IMR-90 (cell line): ENCODE measurements around the gene PRPS1L1. TPM values are rescaled to one million over a fixed set of nuclear protein-coding genes. Genes with fewer than 3 reads are reported as not detected.

Experiments used
- ATAC-seq: fragments of 200-7000 bp; cut with Tn5 transposase; 2 replicates; pipeline ENCODE4 v1.9.1; 2020; ENCODE audit warnings: low read depth, mild to moderate bottlenecking, moderate library complexity
- BruUV-seq: library from RNA; stranded (reverse); fragments of 400-500 nt; replicated peaks from 2 replicates; lab custom pipeline; 2021; lab: Mats Ljungman, UMichigan
- CTCF ChIA-PET: fragments of 300-600 bp; formaldehyde crosslinking; extraction: SDS; loops from one replicate; lab custom pipeline; 2021; ENCODE audit warnings: antibody characterized with exemption; lab: Yijun Ruan, JAX
- POLR2A ChIA-PET: fragments of 300-600 bp; sonication (Branson Sonifier 250); formaldehyde crosslinking; loops from one replicate; lab custom pipeline; 2022; ENCODE audit warnings: antibody characterized with exemption; ENCODE audit not compliant: unreplicated experiment; lab: Charles Lee
- DNase-seq: peaks from one replicate; pipeline ENCODE4 v3.0.0; 2013
- H2AFZ ChIP-seq: replicated peaks from 2 replicates; pipeline ENCODE3; 2013; ENCODE audit warnings: low read length, mild to moderate bottlenecking; ENCODE audit not compliant: poor library complexity
- H2AK5ac ChIP-seq: 2 replicates; pipeline ENCODE4 v1.6.1; 2013; ENCODE audit warnings: low read depth, low read length, inconsistent platforms
- H2AK9ac ChIP-seq: replicated peaks from 2 replicates; pipeline ENCODE3; 2013; ENCODE audit warnings: mild to moderate bottlenecking, low read depth, low read length, moderate library complexity; ENCODE audit not compliant: poor library complexity
- H2BK120ac ChIP-seq: 2 replicates; pipeline ENCODE4 v1.6.1; 2013; ENCODE audit warnings: low read depth, low read length, inconsistent platforms
- H2BK15ac ChIP-seq: 3 replicates; pipeline ENCODE4 v1.6.1; 2013; ENCODE audit warnings: low read depth, low read length, inconsistent platforms
- H2BK20ac ChIP-seq: 2 replicates; pipeline ENCODE4 v1.6.1; 2013; ENCODE audit warnings: low read depth, mild to moderate bottlenecking, inconsistent platforms, low read length, moderate library complexity
- H2BK5ac ChIP-seq: 2 replicates; pipeline ENCODE4 v1.6.1; 2013; ENCODE audit warnings: mild to moderate bottlenecking, low read depth, low read length, inconsistent platforms; ENCODE audit not compliant: poor library complexity, severe bottlenecking
- H3K14ac ChIP-seq: replicated peaks from 2 replicates; pipeline ENCODE4 v1.6.1; 2013; ENCODE audit warnings: low read depth, low read length, inconsistent platforms
- H3K18ac ChIP-seq: 2 replicates; pipeline ENCODE4 v1.6.1; 2013; ENCODE audit warnings: low read depth, low read length, control low read depth
- H3K23ac ChIP-seq: 2 replicates; pipeline ENCODE4 v1.6.1; 2013; ENCODE audit warnings: low read depth, low read length, inconsistent platforms
- H3K27ac ChIP-seq: 2 replicates; pipeline ENCODE4 v1.5.1; 2013; ENCODE audit warnings: mild to moderate bottlenecking, control low read depth, low read length; ENCODE audit not compliant: insufficient read depth
- H3K27me3 ChIP-seq: 2 replicates; pipeline ENCODE4 v1.6.1; 2013; ENCODE audit warnings: low read length; ENCODE audit not compliant: control insufficient read depth, insufficient read depth
- H3K36me3 ChIP-seq: 2 replicates; pipeline ENCODE4 v1.6.1; 2013; ENCODE audit warnings: low read length, mixed read lengths; ENCODE audit not compliant: control insufficient read depth, insufficient read depth
- H3K4ac ChIP-seq: 2 replicates; pipeline ENCODE4 v1.6.1; 2013; ENCODE audit warnings: low read depth, low read length, inconsistent platforms
- H3K4me1 ChIP-seq: 2 replicates; pipeline ENCODE4 v1.6.1; 2013; ENCODE audit warnings: low read length, mixed read lengths; ENCODE audit not compliant: control insufficient read depth, insufficient read depth
- H3K4me2 ChIP-seq: 2 replicates; pipeline ENCODE4 v1.6.1; 2013; ENCODE audit warnings: low read depth, mild to moderate bottlenecking, control low read depth, low read length, moderate library complexity
- H3K4me3 ChIP-seq: 2 replicates; pipeline ENCODE4 v1.5.1; 2013; ENCODE audit warnings: low read depth, mild to moderate bottlenecking, control low read depth, low read length, moderate library complexity; ENCODE audit not compliant: insufficient read depth
- H3K56ac ChIP-seq: 2 replicates; pipeline ENCODE4 v1.6.1; 2013; ENCODE audit warnings: low read length, inconsistent platforms; ENCODE audit not compliant: insufficient read depth; ENCODE audit errors: extremely low read depth
- H3K79me1 ChIP-seq, 2 experiments: 2 replicates each; pipeline ENCODE4 v1.6.1; 2013; ENCODE audit warnings: low read length in 2 of 2, inconsistent platforms in 1 of 2, low read depth in 1 of 2
- H3K9ac ChIP-seq: 2 replicates; pipeline ENCODE4 v1.6.1; 2013; ENCODE audit warnings: low read depth, low read length, control low read depth
- H3K9me1 ChIP-seq: 2 replicates; pipeline ENCODE4 v1.6.1; 2013; ENCODE audit warnings: low read length, inconsistent platforms; ENCODE audit not compliant: insufficient read depth
- H3K9me3 ChIP-seq: 2 replicates; pipeline ENCODE4 v1.6.1; 2013; ENCODE audit warnings: low read length; ENCODE audit not compliant: control insufficient read depth, insufficient read depth
- H4K20me1 ChIP-seq: 2 replicates; pipeline ENCODE4 v1.6.1; 2013; ENCODE audit warnings: low read length, inconsistent platforms; ENCODE audit not compliant: insufficient read depth
- H4K5ac ChIP-seq: 2 replicates; pipeline ENCODE4 v1.6.1; 2013; ENCODE audit warnings: mild to moderate bottlenecking, low read depth, low read length, control low read depth
- H4K8ac ChIP-seq, 2 experiments: 2 replicates each; pipeline ENCODE4 v1.6.1; 2013; ENCODE audit warnings: low read depth in 2 of 2, low read length in 2 of 2, control low read depth in 1 of 2, inconsistent platforms in 1 of 2
- H4K91ac ChIP-seq: 2 replicates; pipeline ENCODE4 v1.6.1; 2013; ENCODE audit warnings: low read depth, low read length, inconsistent platforms; ENCODE audit not compliant: insufficient read depth
- CTCF ChIP-seq: conservative IDR thresholded peaks from 2 replicates; pipeline ENCODE4 v1.5.1; 2012; ENCODE audit warnings: mild to moderate bottlenecking, low read depth, low read length, improper control_type of control experiment
- FOS ChIP-seq: fragments of 150-350 bp; IDR thresholded peaks from 2 replicates; pipeline ENCODE4 v1.6.1; 2016; ENCODE audit warnings: low read depth, low read length
- MXI1 ChIP-seq: IDR thresholded peaks from 2 replicates; pipeline ENCODE4 v1.6.1; 2012; ENCODE audit warnings: low read depth, mild to moderate bottlenecking, low read length, moderate library complexity, borderline replicate concordance
- NFE2L2 ChIP-seq: fragments of 150-350 bp; IDR thresholded peaks from 2 replicates; pipeline ENCODE4 v1.6.1; 2016; ENCODE audit warnings: low read depth, mild to moderate bottlenecking, low read length
- RAD21 ChIP-seq: IDR thresholded peaks from 2 replicates; pipeline ENCODE4 v1.6.1; 2012; ENCODE audit warnings: low read length, improper control_type of control experiment
- WGBS, 2 experiments: methylation state at CpG; one replicate each; pipeline versions ENCODE4 v1.1.5 to v1.1.7; 2013; ENCODE audit warnings: missing lambda C conversion rate in 2 of 2; ENCODE audit not compliant: insufficient read length in 1 of 2; ENCODE audit errors: extremely low coverage in 2 of 2; 5-methylcytosine and 5-hydroxymethylcytosine counted together
- dilution Hi-C: fragments of 300-500 bp; cut with HindIII; formaldehyde crosslinking; loops from one replicate; pipeline ENCODE4 v1.14.3; 2018; ENCODE audit warnings: low sequenced_read_pairs; ENCODE audit not compliant: unreplicated experiment
- in situ Hi-C: fragments of 300-500 bp; cut with MboI; formaldehyde crosslinking; loops from 3 replicates; pipeline ENCODE4 v1.14.3; 2019; ENCODE audit warnings: low sequenced_read_pairs, inconsistent platforms, mixed read lengths
- intact Hi-C: fragments of 100-400 bp; cut with micrococcal nuclease; formaldehyde crosslinking; loops from 2 replicates; pipeline ENCODE4 v1.10.0; 2022
- polyA plus RNA-seq, 3 experiments: library from polyadenylated mRNA; depleted of rRNA; stranded (reverse); fragments of >200 nt; gene quantifications; 2 replicates each; pipeline ENCODE4 v1.2.3, GENCODE V29; 2012; ENCODE audit warnings: low replicate concordance in 1 of 3
- total RNA-seq: library from RNA; depleted of rRNA; stranded (reverse); fragments of >200 nt; gene quantifications from 2 replicates; pipeline ENCODE4 v1.2.3, GENCODE V29; 2012

Gene PRPS1L1
- total and polyA plus RNA-seq, 2 of the 4 experiments (the other 2 are of a cell fraction): not detected

GRCh38 chr7:18064242-18064838 is 36.7 kb upstream of the PRPS1L1 start:
- WGBS, 2 experiments: no CpG with 5 or more reads among the region's 6 CpGs
- H3K23ac ChIP-seq: no peak overlapping the region
- peaks cover 3% of the 10 kb centered on the region; the same call in 1 of the 2 replicates for H3K27me3 ChIP-seq
- no peak overlapping the region for H3K4me2 ChIP-seq
- intact Hi-C loops (no loop called here), in situ Hi-C loops (no loop called here), dilution Hi-C loops (no loop called here)
- H2BK15ac ChIP-seq: no peak overlapping the region
- no peak overlapping the region for H3K18ac ChIP-seq
- no peak overlapping the region for H3K27ac ChIP-seq
- H3K9ac ChIP-seq: no peak overlapping the region
- no peaks in the 10 kb centered on the region for H4K20me1 ChIP-seq
- H3K4me1 ChIP-seq: no peaks in the 10 kb centered on the region
- no peak overlapping the region for H2AFZ ChIP-seq
- H3K4me3 ChIP-seq: no peak overlapping the region
- no peak overlapping the region for H3K14ac ChIP-seq
- no peak overlapping the region for H2BK120ac ChIP-seq
- no peak overlapping the region for H2AK5ac ChIP-seq
- no peak overlapping the region for H3K4ac ChIP-seq
- H2BK20ac ChIP-seq: no peak overlapping the region
- ChIA-PET CTCF (interaction anchor here (0.6 to 1.2 kb wide), 2 partner anchors 16 to 657 kb away, joined by 3 read pairs; no protein-coding TSS in a partner anchor), POLR2A (no interaction called here)
- BruUV-seq: no TSS peak
- H3K9me1 ChIP-seq: no peaks in the 10 kb centered on the region
- no peak overlapping the region for H4K5ac ChIP-seq
- H3K36me3 ChIP-seq: no peaks in the 10 kb centered on the region
- H3K79me1 ChIP-seq: no peaks in the 10 kb centered on the region
- H3K56ac ChIP-seq: no peak overlapping the region
- no peak for TF ChIP-seq NFE2L2
- TF ChIP-seq MXI1: no peak
- peak; percentile 22; the same call in 1 of the 2 replicates for TF ChIP-seq RAD21
- TF ChIP-seq FOS: no peak
- TF ChIP-seq CTCF: peak; percentile 30; the same call in 1 of the 2 replicates
- H4K91ac ChIP-seq: no peak overlapping the region
- DNase-seq: no peak
- H2AK9ac ChIP-seq: no peak overlapping the region
- H3K9me3 ChIP-seq: no peaks in the 10 kb centered on the region
- no peak for ATAC-seq
- no peak overlapping the region for H4K8ac ChIP-seq
- H2BK5ac ChIP-seq: no peak overlapping the region
